K562 (cell line): ENCODE data around the gene PRKG1. TPM values are rescaled to one million over a fixed set of nuclear protein-coding genes. Genes with fewer than 3 reads are reported as not detected.

Experiments used
- ATAC-seq: fragments of 200-7000 bp; cut with Tn5 transposase; 3 replicates; pipeline ENCODE4 v1.9.1; 2020; ENCODE audit warnings: moderate library complexity
- BruUV-seq: library from RNA; stranded (reverse); fragments of 400-500 nt; replicated peaks from 2 replicates; lab custom pipeline; 2021; lab: Mats Ljungman, UMichigan
- CTCF ChIA-PET: fragments of 300-600 bp; formaldehyde crosslinking; extraction: SDS; loops from one replicate; lab custom pipeline; 2021; ENCODE audit warnings: low intra/inter-chr PET ratio; lab: Yijun Ruan, JAX
- POLR2A ChIA-PET: fragments of 300-600, 350-650 bp; sonication (Branson Sonifier 250); formaldehyde crosslinking; extraction: SDS; loops from one replicate; lab custom pipeline; 2021; ENCODE audit warnings: antibody characterized with exemption, inconsistent platforms; lab: Yijun Ruan, JAX
- DNase-seq, 4 experiments: peaks; one replicate each; pipeline versions ENCODE4 v3.0.0 to v3.0.0-alpha.2; 2011 to 2018; ENCODE audit warnings: low spot score in 3 of 4, mixed read lengths in 3 of 4; ENCODE audit errors: extremely low read depth in 1 of 4
- FAIRE-seq: peaks from 2 replicates; lab custom pipeline; 2011; peaks lifted over from hg19 to GRCh38; lab: Jason Lieb, UNC
- H2AFZ ChIP-seq: 2 replicates; pipeline ENCODE4 v1.6.0; 2011; ENCODE audit warnings: low read depth, low read length, control low read depth, inconsistent platforms
- H3K27ac ChIP-seq: fragments of 200-600 bp; 3 replicates; pipeline ENCODE4 v1.8.0; 2011; ENCODE audit warnings: low read depth, mild to moderate bottlenecking, control low read depth, inconsistent platforms, low read length, moderate library complexity, mixed read lengths; ENCODE audit errors: extremely low read depth
- H3K27me3 ChIP-seq, 2 experiments: fragments of 300-600 bp in 1 of 2; 2 replicates in 1 of 2; 3 replicates in 1 of 2; pipeline versions ENCODE4 v1.6.0 to v1.8.0; 2011; ENCODE audit warnings: inconsistent platforms in 2 of 2, low read length in 2 of 2, mild to moderate bottlenecking in 1 of 2, mixed read lengths in 1 of 2, moderate library complexity in 1 of 2; ENCODE audit not compliant: control insufficient read depth in 2 of 2, insufficient read depth in 2 of 2
- H3K36me3 ChIP-seq: fragments of 300-600 bp; 3 replicates; pipeline ENCODE4 v1.8.0; 2011; ENCODE audit warnings: mild to moderate bottlenecking, low read length, inconsistent platforms; ENCODE audit not compliant: control insufficient read depth, insufficient read depth
- H3K4me1 ChIP-seq, 2 experiments: fragments of 200-600 bp in 1 of 2; replicated peaks in 1 of 2; 2 replicates in 1 of 2; 3 replicates in 1 of 2; pipeline versions ENCODE4 v1.5.1 to v1.8.0; 2011; ENCODE audit warnings: inconsistent platforms in 2 of 2, low read length in 2 of 2, mild to moderate bottlenecking in 1 of 2, mixed read lengths in 1 of 2, moderate library complexity in 1 of 2; ENCODE audit not compliant: control insufficient read depth in 2 of 2, insufficient read depth in 2 of 2
- H3K4me2 ChIP-seq: 2 replicates; pipeline ENCODE4 v1.6.1; 2011; ENCODE audit warnings: low read length, control low read depth, inconsistent platforms, mixed read lengths; ENCODE audit not compliant: insufficient read depth
- H3K4me3 ChIP-seq: fragments of 200-600 bp; sonication (generic), shearing (Covaris generic); 2 replicates; pipeline ENCODE4 v1.5.1; 2016; ENCODE audit warnings: control low read depth, inconsistent platforms
- H3K79me2 ChIP-seq: fragments of 200-600 bp; 3 replicates; pipeline ENCODE4 v1.8.0; 2011; ENCODE audit warnings: low read length, inconsistent platforms; ENCODE audit not compliant: control insufficient read depth, insufficient read depth
- H3K9ac ChIP-seq, 2 experiments: 2 replicates each; pipeline versions ENCODE4 v1.6.0 to v1.6.1; 2011; ENCODE audit warnings: low read depth in 2 of 2, low read length in 2 of 2, control low read depth in 1 of 2, inconsistent platforms in 1 of 2, mild to moderate bottlenecking in 1 of 2, mixed read lengths in 1 of 2; ENCODE audit not compliant: insufficient read depth in 1 of 2
- H3K9me1 ChIP-seq: one replicate; pipeline ENCODE4 v1.6.0; 2011; ENCODE audit warnings: inconsistent platforms, mild to moderate bottlenecking, low read length, moderate library complexity; ENCODE audit not compliant: control insufficient read depth, insufficient read depth
- H3K9me3 ChIP-seq: replicated peaks from 2 replicates; pipeline ENCODE4 v1.5.1; 2011; ENCODE audit warnings: low read depth, low read length, inconsistent platforms; ENCODE audit not compliant: control insufficient read depth, insufficient read depth
- H4K20me1 ChIP-seq: replicated peaks from 2 replicates; pipeline ENCODE4 v1.6.1; 2011; ENCODE audit warnings: low read length, inconsistent platforms, mixed read lengths; ENCODE audit not compliant: control insufficient read depth, insufficient read depth
- CREM ChIP-seq: IDR thresholded peaks from 2 replicates; pipeline ENCODE4 v1.6.1; 2014; ENCODE audit warnings: antibody characterized with exemption, low read depth
- ETV5 ChIP-seq: sonication (generic); formaldehyde crosslinking; IDR thresholded peaks from 2 replicates; pipeline ENCODE4 v1.4.0; 2020; ENCODE audit warnings: low read depth, mild to moderate bottlenecking, missing genetic modification reagents
- HNRNPH1 ChIP-seq: fragments of 200-400 bp; formaldehyde crosslinking; optimal IDR thresholded peaks from 2 replicates; pipeline ENCODE3; 2017; ENCODE audit warnings: low read depth, mild to moderate bottlenecking, low read length, moderate library complexity
- KDM5B ChIP-seq: fragments of 200-600 bp; sonication (generic); IDR thresholded peaks from 2 replicates; pipeline ENCODE4 v1.6.1; 2012; ENCODE audit warnings: low read depth, mild to moderate bottlenecking, moderate library complexity, low read length, control low read depth, inconsistent platforms; ENCODE audit not compliant: insufficient replicate concordance
- MCM5 ChIP-seq: fragments of 450-650 bp; IDR thresholded peaks from 2 replicates; pipeline ENCODE4 v1.6.1; 2016; ENCODE audit warnings: low read depth
- PRMT5 ChIP-seq: sonication (generic); formaldehyde crosslinking; IDR thresholded peaks from 2 replicates; pipeline ENCODE4 v1.5.0; 2020; ENCODE audit warnings: missing genetic modification reagents
- U2AF2 ChIP-seq: fragments of 200-400 bp; formaldehyde crosslinking; optimal IDR thresholded peaks from 2 replicates; pipeline ENCODE3; 2017; ENCODE audit warnings: low read depth, mild to moderate bottlenecking, low read length
- ZFP36 ChIP-seq: fragments of 150-350 bp; IDR thresholded peaks from 2 replicates; pipeline ENCODE4 v1.6.1; 2018; ENCODE audit warnings: low read length, low read depth; ENCODE audit not compliant: partially characterized antibody
- ZNF431 ChIP-seq: sonication (generic); formaldehyde crosslinking; IDR thresholded peaks from 2 replicates; pipeline ENCODE4 v1.8.0; 2022; ENCODE audit warnings: mild to moderate bottlenecking, missing genetic modification reagents
- WGBS: fragments of 100-300 bp; shearing (Covaris generic); methylation state at CpG from one replicate; pipeline ENCODE4 v1.1.6; 2016; ENCODE audit warnings: low coverage, mixed read lengths; ENCODE audit not compliant: insufficient coverage; ENCODE audit errors: missing lambda C conversion rate; 5-methylcytosine and 5-hydroxymethylcytosine counted together
- in situ Hi-C: fragments of 300-500 bp; cut with MboI; formaldehyde crosslinking; loops from 4 replicates; pipeline ENCODE4 v1.15.0; 2018; ENCODE audit warnings: inconsistent platforms, mixed read lengths
- intact Hi-C: fragments of 100-400 bp; cut with micrococcal nuclease; formaldehyde crosslinking; loops from 2 replicates; pipeline ENCODE4 v1.14.2; 2022
- polyA plus RNA-seq, 8 experiments: library from polyadenylated mRNA; depleted of rRNA in 4 of 8; stranded (reverse) in 5 of 8; unstranded in 3 of 8; fragments of >200 nt; fragmentation: Nextera tagmentation in 2 of 8; fragmentation: Illumina TruSeq in 1 of 8; extraction: Ambion mirVana in 2 of 8; extraction: Trizol in 1 of 8; gene quantifications; 2 replicates each; pipeline versions ENCODE4 v1.2.1 to v1.2.3, GENCODE V29; 2011 to 2014; ENCODE audit warnings: inconsistent platforms in 1 of 8, missing spikeins in 1 of 8
- total RNA-seq, 7 experiments: library from RNA; depleted of rRNA in 6 of 7; stranded (reverse); fragments of >200 nt in 6 of 7; fragmentation: Illumina TruSeq in 2 of 7; extraction: Trizol in 2 of 7; gene quantifications; 2 replicates each; pipeline versions ENCODE4 v1.2.1 to v1.2.3, GENCODE V29; 2011 to 2021; ENCODE audit warnings: low replicate concordance in 1 of 7
- TF ChIP-seq, protein P1 (sequence below), 3 experiments: fragments of 200-800 bp in 1 of 3; fragments of 250-450 bp in 1 of 3; fragments of 450-650 bp in 1 of 3; sonication (Bioruptor Pico) in 1 of 3; sonication (Bioruptor generic) in 1 of 3; formaldehyde crosslinking in 1 of 3; IDR thresholded peaks; 2 replicates each; pipeline versions ENCODE4 v1.6.1 to v1.8.0; 2016 to 2022; ENCODE audit warnings: mild to moderate bottlenecking in 2 of 3, missing genetic modification characterization in 2 of 3, missing compliant biosample characterization in 1 of 3, moderate library complexity in 1 of 3
- TF ChIP-seq, protein P2 (sequence below): sonication (generic); formaldehyde crosslinking; IDR thresholded peaks from 2 replicates; pipeline ENCODE4 v1.8.0; 2022; ENCODE audit warnings: mild to moderate bottlenecking, missing genetic modification reagents
- TF ChIP-seq, protein P3 (sequence below): sonication (generic); formaldehyde crosslinking; IDR thresholded peaks from 2 replicates; pipeline ENCODE4 v1.8.1; 2022; ENCODE audit warnings: missing genetic modification reagents

The PRKG1 gene
- total and polyA plus RNA-seq, 9 of the 15 experiments (the other 6 are each of a cell fraction or from before 2014, with no cell fraction given) = 0.22 TPM; not detected in 8

DNA sequence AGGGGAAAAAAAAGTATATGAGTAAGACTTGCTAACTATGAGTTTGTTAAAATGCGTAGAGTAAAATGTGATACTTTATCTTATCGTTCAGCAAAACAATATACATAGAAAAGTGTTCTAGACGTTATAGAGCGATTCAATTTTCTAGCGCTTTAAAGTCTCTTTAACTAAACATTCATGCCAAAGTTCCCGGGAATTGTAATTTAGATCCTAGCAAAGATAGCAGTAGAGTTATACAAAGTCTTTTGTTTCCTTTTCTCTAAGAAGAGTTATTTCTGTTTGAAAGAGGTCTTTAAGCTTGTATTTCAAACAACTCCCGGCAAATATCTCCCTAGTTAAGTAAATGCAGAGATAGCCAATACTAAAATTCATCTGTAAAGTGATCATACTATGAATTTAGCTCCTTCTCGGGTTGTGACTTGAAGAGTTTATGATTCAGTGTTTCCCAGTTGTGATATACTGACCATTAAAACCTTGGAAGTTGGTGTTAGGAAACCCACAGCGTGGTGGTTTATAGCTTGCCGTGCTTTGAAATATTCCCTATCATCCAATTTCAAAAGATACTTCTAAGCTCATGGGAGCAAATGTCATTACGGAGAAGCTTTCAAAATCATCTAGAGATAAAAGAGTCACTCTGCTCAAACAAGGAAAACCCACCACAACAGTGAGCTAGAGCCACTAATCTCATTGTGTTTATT lies 453.4 kb downstream of the PRKG1 start:
- Histone ChIP-seq H3K27me3 (no peaks in the 10 kb centered on the region), H3K4me2 (no peak overlapping the region), H3K4me3 (no peak overlapping the region), H3K4me1 (no peaks in the 10 kb centered on the region), H3K9me1 (no peaks in the 10 kb centered on the region), H3K27ac (no peak overlapping the region), H4K20me1 (no peaks in the 10 kb centered on the region), H3K9me3 (no peaks in the 10 kb centered on the region), H3K36me3 (no peaks in the 10 kb centered on the region)
- DNase-seq (no peak), FAIRE-seq (no peak)
- POLR2A ChIA-PET = no interaction called here
- CTCF ChIA-PET = no interaction called here
- under 1% methylated on average over 11 of the region's 11 CpGs for WGBS
- in situ Hi-C loops = no loop called here
- TF ChIP-seq KDM5B (no peak), U2AF2 (no peak), ETV5 (CRISPR knock-in tag) (no peak), PRMT5 (CRISPR knock-in tag) (no peak), ZFP36 (no peak), ZNF431 (CRISPR knock-in tag) (no peak), CREM (no peak), MCM5 (no peak), HNRNPH1 (no peak)
- TF ChIP-seq, protein P1, sequence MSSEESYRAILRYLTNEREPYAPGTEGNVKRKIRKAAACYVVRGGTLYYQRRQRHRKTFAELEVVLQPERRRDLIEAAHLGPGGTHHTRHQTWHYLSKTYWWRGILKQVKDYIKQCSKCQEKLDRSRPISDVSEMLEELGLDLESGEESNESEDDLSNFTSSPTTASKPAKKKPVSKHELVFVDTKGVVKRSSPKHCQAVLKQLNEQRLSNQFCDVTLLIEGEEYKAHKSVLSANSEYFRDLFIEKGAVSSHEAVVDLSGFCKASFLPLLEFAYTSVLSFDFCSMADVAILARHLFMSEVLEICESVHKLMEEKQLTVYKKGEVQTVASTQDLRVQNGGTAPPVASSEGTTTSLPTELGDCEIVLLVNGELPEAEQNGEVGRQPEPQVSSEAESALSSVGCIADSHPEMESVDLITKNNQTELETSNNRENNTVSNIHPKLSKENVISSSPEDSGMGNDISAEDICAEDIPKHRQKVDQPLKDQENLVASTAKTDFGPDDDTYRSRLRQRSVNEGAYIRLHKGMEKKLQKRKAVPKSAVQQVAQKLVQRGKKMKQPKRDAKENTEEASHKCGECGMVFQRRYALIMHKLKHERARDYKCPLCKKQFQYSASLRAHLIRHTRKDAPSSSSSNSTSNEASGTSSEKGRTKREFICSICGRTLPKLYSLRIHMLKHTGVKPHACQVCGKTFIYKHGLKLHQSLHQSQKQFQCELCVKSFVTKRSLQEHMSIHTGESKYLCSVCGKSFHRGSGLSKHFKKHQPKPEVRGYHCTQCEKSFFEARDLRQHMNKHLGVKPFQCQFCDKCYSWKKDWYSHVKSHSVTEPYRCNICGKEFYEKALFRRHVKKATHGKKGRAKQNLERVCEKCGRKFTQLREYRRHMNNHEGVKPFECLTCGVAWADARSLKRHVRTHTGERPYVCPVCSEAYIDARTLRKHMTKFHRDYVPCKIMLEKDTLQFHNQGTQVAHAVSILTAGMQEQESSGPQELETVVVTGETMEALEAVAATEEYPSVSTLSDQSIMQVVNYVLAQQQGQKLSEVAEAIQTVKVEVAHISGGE (CRISPR knock-in tag; IDR thresholded peaks at IDR 0.05) = no peak
- TF ChIP-seq, protein P2, sequence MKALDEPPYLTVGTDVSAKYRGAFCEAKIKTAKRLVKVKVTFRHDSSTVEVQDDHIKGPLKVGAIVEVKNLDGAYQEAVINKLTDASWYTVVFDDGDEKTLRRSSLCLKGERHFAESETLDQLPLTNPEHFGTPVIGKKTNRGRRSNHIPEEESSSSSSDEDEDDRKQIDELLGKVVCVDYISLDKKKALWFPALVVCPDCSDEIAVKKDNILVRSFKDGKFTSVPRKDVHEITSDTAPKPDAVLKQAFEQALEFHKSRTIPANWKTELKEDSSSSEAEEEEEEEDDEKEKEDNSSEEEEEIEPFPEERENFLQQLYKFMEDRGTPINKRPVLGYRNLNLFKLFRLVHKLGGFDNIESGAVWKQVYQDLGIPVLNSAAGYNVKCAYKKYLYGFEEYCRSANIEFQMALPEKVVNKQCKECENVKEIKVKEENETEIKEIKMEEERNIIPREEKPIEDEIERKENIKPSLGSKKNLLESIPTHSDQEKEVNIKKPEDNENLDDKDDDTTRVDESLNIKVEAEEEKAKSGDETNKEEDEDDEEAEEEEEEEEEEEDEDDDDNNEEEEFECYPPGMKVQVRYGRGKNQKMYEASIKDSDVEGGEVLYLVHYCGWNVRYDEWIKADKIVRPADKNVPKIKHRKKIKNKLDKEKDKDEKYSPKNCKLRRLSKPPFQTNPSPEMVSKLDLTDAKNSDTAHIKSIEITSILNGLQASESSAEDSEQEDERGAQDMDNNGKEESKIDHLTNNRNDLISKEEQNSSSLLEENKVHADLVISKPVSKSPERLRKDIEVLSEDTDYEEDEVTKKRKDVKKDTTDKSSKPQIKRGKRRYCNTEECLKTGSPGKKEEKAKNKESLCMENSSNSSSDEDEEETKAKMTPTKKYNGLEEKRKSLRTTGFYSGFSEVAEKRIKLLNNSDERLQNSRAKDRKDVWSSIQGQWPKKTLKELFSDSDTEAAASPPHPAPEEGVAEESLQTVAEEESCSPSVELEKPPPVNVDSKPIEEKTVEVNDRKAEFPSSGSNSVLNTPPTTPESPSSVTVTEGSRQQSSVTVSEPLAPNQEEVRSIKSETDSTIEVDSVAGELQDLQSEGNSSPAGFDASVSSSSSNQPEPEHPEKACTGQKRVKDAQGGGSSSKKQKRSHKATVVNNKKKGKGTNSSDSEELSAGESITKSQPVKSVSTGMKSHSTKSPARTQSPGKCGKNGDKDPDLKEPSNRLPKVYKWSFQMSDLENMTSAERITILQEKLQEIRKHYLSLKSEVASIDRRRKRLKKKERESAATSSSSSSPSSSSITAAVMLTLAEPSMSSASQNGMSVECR (CRISPR knock-in tag) = no peak
- TF ChIP-seq, protein P3, sequence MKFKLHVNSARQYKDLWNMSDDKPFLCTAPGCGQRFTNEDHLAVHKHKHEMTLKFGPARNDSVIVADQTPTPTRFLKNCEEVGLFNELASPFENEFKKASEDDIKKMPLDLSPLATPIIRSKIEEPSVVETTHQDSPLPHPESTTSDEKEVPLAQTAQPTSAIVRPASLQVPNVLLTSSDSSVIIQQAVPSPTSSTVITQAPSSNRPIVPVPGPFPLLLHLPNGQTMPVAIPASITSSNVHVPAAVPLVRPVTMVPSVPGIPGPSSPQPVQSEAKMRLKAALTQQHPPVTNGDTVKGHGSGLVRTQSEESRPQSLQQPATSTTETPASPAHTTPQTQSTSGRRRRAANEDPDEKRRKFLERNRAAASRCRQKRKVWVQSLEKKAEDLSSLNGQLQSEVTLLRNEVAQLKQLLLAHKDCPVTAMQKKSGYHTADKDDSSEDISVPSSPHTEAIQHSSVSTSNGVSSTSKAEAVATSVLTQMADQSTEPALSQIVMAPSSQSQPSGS (CRISPR knock-in tag) = no peak
- TF ChIP-seq, all 486 proteins: peak for 0
- intact Hi-C loops = no loop called here
- BruUV-seq = no TSS peak
- Histone ChIP-seq H2AFZ (no peak overlapping the region), H3K9ac (no peak overlapping the region), H3K79me2 (no peaks in the 10 kb centered on the region)
- ATAC-seq = no peak
